HepG2 (cell line): ENCODE measurements around the gene GRB7. TPM values are rescaled to one million over a fixed set of nuclear protein-coding genes. Genes with fewer than 3 reads are reported as not detected.

ENCODE experiments used
- ATAC-seq: fragments of 200-7000 bp; cut with Tn5 transposase; 3 replicates; pipeline ENCODE4 v1.9.1; 2020; ENCODE audit warnings: mild to moderate bottlenecking, moderate library complexity
- BruUV-seq: library from RNA; stranded (reverse); fragments of 400-500 nt; replicated peaks from 2 replicates; lab custom pipeline; 2021; lab: Mats Ljungman, UMichigan
- CTCF ChIA-PET: fragments of 300-600 bp; formaldehyde crosslinking; extraction: SDS; loops from one replicate; lab custom pipeline; 2021; ENCODE audit warnings: low total read pairs, inconsistent platforms, low intra/inter-chr PET ratio; lab: Yijun Ruan, JAX
- POLR2A ChIA-PET: fragments of 350-600 bp; sonication (Branson Sonifier 250); formaldehyde crosslinking; loops from one replicate; lab custom pipeline; 2020; ENCODE audit warnings: antibody characterized with exemption, inconsistent platforms; lab: Yijun Ruan, JAX
- DNase-seq: peaks from one replicate; pipeline ENCODE4 v3.0.0-alpha.2; 2015; ENCODE audit warnings: low spot score
- FAIRE-seq: peaks from 3 replicates; lab custom pipeline; 2011; peaks lifted over from hg19 to GRCh38; lab: Jason Lieb, UNC
- H2AFZ ChIP-seq: one replicate; pipeline ENCODE4 v1.6.1; 2011; ENCODE audit warnings: low read length, inconsistent platforms
- H3K27ac ChIP-seq: fragments of 300-600 bp; 3 replicates; pipeline ENCODE4 v1.8.0; 2011; ENCODE audit warnings: mixed run types, mild to moderate bottlenecking, mixed read lengths, low read length, inconsistent platforms; ENCODE audit not compliant: insufficient read depth; ENCODE audit errors: extremely low read length
- H3K27me3 ChIP-seq, 2 experiments: fragments of 200-600 bp in 1 of 2; 2 replicates in 1 of 2; 3 replicates in 1 of 2; pipeline versions ENCODE4 v1.6.0 to v1.8.0; 2011; ENCODE audit warnings: low read length in 2 of 2, mild to moderate bottlenecking in 2 of 2, moderate library complexity in 2 of 2, inconsistent platforms in 1 of 2; ENCODE audit not compliant: insufficient read depth in 2 of 2, control insufficient read depth in 1 of 2
- H3K36me3 ChIP-seq, 2 experiments: fragments of 200-600 bp in 1 of 2; replicated peaks in 1 of 2; 2 replicates in 1 of 2; 3 replicates in 1 of 2; pipeline versions ENCODE4 v1.5.1 to v1.8.0; 2011; ENCODE audit warnings: low read length in 2 of 2, inconsistent platforms in 1 of 2; ENCODE audit not compliant: insufficient read depth in 2 of 2, control insufficient read depth in 1 of 2
- H3K4me1 ChIP-seq: 2 replicates; pipeline ENCODE4 v1.5.1; 2012; ENCODE audit warnings: low read length, inconsistent platforms; ENCODE audit not compliant: insufficient read depth
- H3K4me2 ChIP-seq: 2 replicates; pipeline ENCODE4 v1.6.0; 2011; ENCODE audit warnings: low read depth, low read length, inconsistent platforms
- H3K4me3 ChIP-seq, 3 experiments: fragments of 200-600 bp in 1 of 3; sonication (generic), shearing (Covaris generic) in 1 of 3; replicated peaks in 1 of 3; 2 replicates each; pipeline ENCODE4 v1.5.1; 2011 to 2016; ENCODE audit warnings: low read length in 3 of 3, inconsistent platforms in 2 of 3, low read depth in 2 of 3, mild to moderate bottlenecking in 2 of 3, control low read depth in 1 of 3, mixed read lengths in 1 of 3; ENCODE audit not compliant: insufficient read depth in 1 of 3
- H3K79me2 ChIP-seq: one replicate; pipeline ENCODE4 v1.6.1; 2011; ENCODE audit warnings: low read length, inconsistent platforms; ENCODE audit not compliant: insufficient read depth
- H3K9ac ChIP-seq: 2 replicates; pipeline ENCODE4 v1.6.0; 2011; ENCODE audit warnings: mild to moderate bottlenecking, low read depth, low read length, inconsistent platforms; ENCODE audit not compliant: insufficient read depth
- H3K9me3 ChIP-seq: 2 replicates; pipeline ENCODE4 v1.5.1; 2012; ENCODE audit warnings: mild to moderate bottlenecking, low read length
- H4K20me1 ChIP-seq: 2 replicates; pipeline ENCODE4 v1.6.0; 2011; ENCODE audit warnings: inconsistent platforms, mild to moderate bottlenecking, low read length, moderate library complexity; ENCODE audit not compliant: insufficient read depth
- ELF1 ChIP-seq: sonication (generic); formaldehyde crosslinking; IDR thresholded peaks from 2 replicates; pipeline ENCODE4 v1.4.0; 2020; ENCODE audit warnings: missing genetic modification reagents
- ETV6 ChIP-seq: sonication (generic); formaldehyde crosslinking; conservative IDR thresholded peaks from 2 replicates; pipeline ENCODE4 v1.4.0; 2020; ENCODE audit warnings: missing genetic modification reagents
- HMGA1 ChIP-seq: sonication (generic); formaldehyde crosslinking; conservative IDR thresholded peaks from 2 replicates; pipeline ENCODE4 v1.4.0; 2020; ENCODE audit warnings: missing genetic modification reagents
- PCBP1 ChIP-seq: fragments of 200-400 bp; formaldehyde crosslinking; IDR thresholded peaks from 2 replicates; pipeline ENCODE4 v1.6.1; 2017; ENCODE audit warnings: mild to moderate bottlenecking, low read depth, low read length, borderline replicate concordance
- RFX1 ChIP-seq: fragments of 450-650 bp; IDR thresholded peaks from 2 replicates; pipeline ENCODE4 v1.6.1; 2017
- RFX5 ChIP-seq: IDR thresholded peaks from 2 replicates; pipeline ENCODE4 v1.6.1; 2011; ENCODE audit warnings: low read depth, low read length, improper control_type of control experiment
- SP5 ChIP-seq: IDR thresholded peaks from 2 replicates; pipeline ENCODE4 v1.6.1; 2016; ENCODE audit warnings: low read depth, borderline replicate concordance
- SRSF9 ChIP-seq: fragments of 200-400 bp; formaldehyde crosslinking; IDR thresholded peaks from 2 replicates; pipeline ENCODE4 v1.6.1; 2018; ENCODE audit warnings: borderline replicate concordance, mild to moderate bottlenecking, low read depth, low read length; ENCODE audit not compliant: insufficient read depth, poor library complexity, severe bottlenecking
- ZBTB38 ChIP-seq: sonication (generic); formaldehyde crosslinking; IDR thresholded peaks from 2 replicates; pipeline ENCODE4 v1.5.1; 2020; ENCODE audit warnings: mild to moderate bottlenecking, missing genetic modification reagents
- ZNF335 ChIP-seq: sonication (generic); formaldehyde crosslinking; IDR thresholded peaks from 2 replicates; pipeline ENCODE4 v1.4.0; 2020; ENCODE audit warnings: missing genetic modification reagents
- ZNF431 ChIP-seq: sonication (generic); formaldehyde crosslinking; IDR thresholded peaks from 2 replicates; pipeline ENCODE4 v1.9.0; 2022; ENCODE audit warnings: missing genetic modification reagents, low read depth, mild to moderate bottlenecking, borderline replicate concordance
- ZNF674 ChIP-seq: sonication (generic); formaldehyde crosslinking; IDR thresholded peaks from 2 replicates; pipeline ENCODE4 v1.5.0; 2020; ENCODE audit warnings: low read depth, mild to moderate bottlenecking, missing genetic modification reagents
- ZNF83 ChIP-seq: sonication (generic); formaldehyde crosslinking; IDR thresholded peaks from 2 replicates; pipeline ENCODE4 v1.4.0; 2020; ENCODE audit warnings: missing genetic modification reagents, mild to moderate bottlenecking, borderline replicate concordance
- ZNF883 ChIP-seq: sonication (generic); formaldehyde crosslinking; IDR thresholded peaks from 2 replicates; pipeline ENCODE4 v1.5.1; 2020; ENCODE audit warnings: mild to moderate bottlenecking, missing genetic modification reagents; ENCODE audit errors: not compliant biosample characterization
- WGBS: methylation state at CpG from one replicate; pipeline ENCODE4 v1.1.6; 2017; ENCODE audit warnings: low lambda C conversion rate; 5-methylcytosine and 5-hydroxymethylcytosine counted together
- in situ Hi-C: cut with HindIII; loops from 2 replicates; pipeline ENCODE4 v1.10.0; 2017; ENCODE audit warnings: low pct_unique_long_range_greater_than_20kb; ENCODE audit not compliant: extremely low pct_ligation_motif_present
- intact Hi-C: fragments of 100-400 bp; cut with micrococcal nuclease; formaldehyde crosslinking; loops from one replicate; pipeline ENCODE4 v1.10.0; 2022; ENCODE audit not compliant: unreplicated experiment
- polyA plus RNA-seq, 8 experiments: library from polyadenylated mRNA; depleted of rRNA in 3 of 8; stranded (reverse) in 7 of 8; unstranded in 1 of 8; fragments of >200 nt; fragmentation: Illumina TruSeq in 4 of 8; extraction: Trizol in 4 of 8; gene quantifications; 2 replicates each; pipeline versions ENCODE4 v1.2.1 to v1.2.3, GENCODE V29; 2011 to 2016; ENCODE audit warnings: low read depth in 4 of 8, missing spikeins in 1 of 8, mixed read lengths in 1 of 8; ENCODE audit not compliant: insufficient read depth in 1 of 8
- total RNA-seq, 5 experiments: library from RNA; depleted of rRNA; stranded (reverse); fragments of >200 nt; fragmentation: Illumina TruSeq; extraction: Trizol; gene quantifications; 2 replicates each; pipeline ENCODE4 v1.2.3, GENCODE V29; 2016; ENCODE audit warnings: low read depth in 1 of 5
- TF ChIP-seq, protein P1 (sequence below): sonication (generic); formaldehyde crosslinking; IDR thresholded peaks from 2 replicates; pipeline ENCODE4 v1.5.1; 2020; ENCODE audit warnings: mild to moderate bottlenecking, missing genetic modification reagents, borderline replicate concordance
- TF ChIP-seq, protein P2 (sequence below): sonication (generic); formaldehyde crosslinking; conservative IDR thresholded peaks from 2 replicates; pipeline ENCODE4 v1.8.1; 2023; ENCODE audit warnings: missing genetic modification reagents

GRB7 gene
- total and polyA plus RNA-seq, 2 of the 13 experiments (the other 11 are each of a cell fraction or from before 2014, with no cell fraction given), result 60.2 to 77.7 TPM

DNA sequence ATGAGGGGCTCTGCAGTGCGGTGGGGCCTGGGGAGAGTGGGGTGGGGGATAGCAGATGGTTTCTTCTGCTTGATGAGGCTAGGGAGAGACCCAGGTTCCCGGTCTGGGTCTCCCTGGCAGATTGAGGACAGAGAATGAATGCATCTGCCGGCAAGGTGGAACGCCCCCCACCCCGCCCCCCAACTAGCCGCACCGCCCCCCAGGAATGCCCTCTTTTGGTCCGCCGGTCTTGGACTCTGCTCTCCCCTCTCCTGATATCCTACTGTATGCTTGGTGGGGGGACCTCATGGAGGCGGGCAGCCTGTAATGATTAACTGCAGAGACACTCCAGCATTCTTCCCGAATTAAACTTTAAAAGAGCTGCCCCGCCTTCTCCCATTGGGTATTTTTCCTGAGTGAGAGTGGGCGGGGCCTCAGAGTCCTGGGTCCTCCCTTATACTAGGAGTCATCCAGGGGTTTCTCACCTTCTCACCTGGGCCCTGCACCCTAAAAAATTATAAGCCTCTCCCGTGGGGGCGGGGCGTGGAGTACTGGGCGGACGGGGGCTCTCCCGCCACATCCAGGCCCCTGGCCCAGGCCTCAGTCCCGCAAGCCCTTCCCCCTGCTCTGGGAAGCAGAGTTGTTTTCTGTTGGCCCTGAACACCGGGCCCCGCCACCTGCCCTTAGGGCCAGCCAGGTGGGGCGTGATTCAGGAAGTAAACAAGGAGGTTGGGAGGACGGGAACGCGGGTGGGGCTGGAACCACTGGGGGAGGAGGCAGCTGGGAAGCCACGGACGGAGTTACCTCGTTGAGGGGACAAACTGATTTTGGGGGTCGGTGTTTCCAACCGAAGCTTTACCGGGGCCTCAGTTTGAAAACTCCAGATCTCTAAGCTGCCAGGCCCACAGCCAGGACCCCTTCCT lies 1.5 kb downstream of the GRB7 start:
- peak overlapping the region; percentile 95 for H3K9ac ChIP-seq
- H3K27me3 ChIP-seq, result no peaks in the 10 kb centered on the region; a peak in 1 of 5 replicates
- DNase-seq (peak; percentile 100), FAIRE-seq (peak; percentile 92), ATAC-seq (peak; percentile 69)
- peaks cover 21 to 25% of the 10 kb centered on the region in 2 experiments for H3K36me3 ChIP-seq
- TSS peak; percentile 57 for BruUV-seq
- no peak overlapping the region for H2AFZ ChIP-seq
- H3K9me3 ChIP-seq, result no peaks in the 10 kb centered on the region
- ChIA-PET CTCF (interaction anchor here (1.6 to 2.4 kb wide), 2 partner anchors 9 to 15 kb away, joined by 4 to 11 read pairs; partner anchors contain the start of gene MIEN1), POLR2A (interaction anchor here (0.6 to 3.0 kb wide), 30 partner anchors 9 to 868 kb away, joined by 3 to 79 read pairs (median 4); partner anchors contain the start of genes CDK12, ERBB2, LRRC3C and MED1)
- H3K79me2 ChIP-seq, result peaks cover 38% of the 10 kb centered on the region
- in situ Hi-C loops (no loop called here), intact Hi-C loops (loop anchor here (10.0 kb wide), 1 partner anchor 274 kb away; the partner anchor contains the start of gene CDK12)
- H4K20me1 ChIP-seq, result peaks cover 7% of the 10 kb centered on the region; the same call in 1 of the 2 replicates
- H3K27ac ChIP-seq, result peak overlapping the region; percentile 97
- 2% methylated on average over 27 of the region's 32 CpGs for WGBS
- H3K4me3 ChIP-seq, result peak overlapping the region; percentile 89 to 96 (median 95)
- H3K4me2 ChIP-seq, result peak overlapping the region; percentile 94
- peaks cover 44% of the 10 kb centered on the region for H3K4me1 ChIP-seq
- peak; percentile 68 for TF ChIP-seq ZBTB38 (CRISPR knock-in tag)
- TF ChIP-seq HMGA1 (CRISPR knock-in tag), result no peak
- peak; percentile 89 for TF ChIP-seq ELF1 (CRISPR knock-in tag)
- TF ChIP-seq ZNF431 (CRISPR knock-in tag), result peak; percentile 28; the same call in 1 of the 2 replicates
- peak; percentile 84 for TF ChIP-seq ZNF883
- TF ChIP-seq, protein P1, sequence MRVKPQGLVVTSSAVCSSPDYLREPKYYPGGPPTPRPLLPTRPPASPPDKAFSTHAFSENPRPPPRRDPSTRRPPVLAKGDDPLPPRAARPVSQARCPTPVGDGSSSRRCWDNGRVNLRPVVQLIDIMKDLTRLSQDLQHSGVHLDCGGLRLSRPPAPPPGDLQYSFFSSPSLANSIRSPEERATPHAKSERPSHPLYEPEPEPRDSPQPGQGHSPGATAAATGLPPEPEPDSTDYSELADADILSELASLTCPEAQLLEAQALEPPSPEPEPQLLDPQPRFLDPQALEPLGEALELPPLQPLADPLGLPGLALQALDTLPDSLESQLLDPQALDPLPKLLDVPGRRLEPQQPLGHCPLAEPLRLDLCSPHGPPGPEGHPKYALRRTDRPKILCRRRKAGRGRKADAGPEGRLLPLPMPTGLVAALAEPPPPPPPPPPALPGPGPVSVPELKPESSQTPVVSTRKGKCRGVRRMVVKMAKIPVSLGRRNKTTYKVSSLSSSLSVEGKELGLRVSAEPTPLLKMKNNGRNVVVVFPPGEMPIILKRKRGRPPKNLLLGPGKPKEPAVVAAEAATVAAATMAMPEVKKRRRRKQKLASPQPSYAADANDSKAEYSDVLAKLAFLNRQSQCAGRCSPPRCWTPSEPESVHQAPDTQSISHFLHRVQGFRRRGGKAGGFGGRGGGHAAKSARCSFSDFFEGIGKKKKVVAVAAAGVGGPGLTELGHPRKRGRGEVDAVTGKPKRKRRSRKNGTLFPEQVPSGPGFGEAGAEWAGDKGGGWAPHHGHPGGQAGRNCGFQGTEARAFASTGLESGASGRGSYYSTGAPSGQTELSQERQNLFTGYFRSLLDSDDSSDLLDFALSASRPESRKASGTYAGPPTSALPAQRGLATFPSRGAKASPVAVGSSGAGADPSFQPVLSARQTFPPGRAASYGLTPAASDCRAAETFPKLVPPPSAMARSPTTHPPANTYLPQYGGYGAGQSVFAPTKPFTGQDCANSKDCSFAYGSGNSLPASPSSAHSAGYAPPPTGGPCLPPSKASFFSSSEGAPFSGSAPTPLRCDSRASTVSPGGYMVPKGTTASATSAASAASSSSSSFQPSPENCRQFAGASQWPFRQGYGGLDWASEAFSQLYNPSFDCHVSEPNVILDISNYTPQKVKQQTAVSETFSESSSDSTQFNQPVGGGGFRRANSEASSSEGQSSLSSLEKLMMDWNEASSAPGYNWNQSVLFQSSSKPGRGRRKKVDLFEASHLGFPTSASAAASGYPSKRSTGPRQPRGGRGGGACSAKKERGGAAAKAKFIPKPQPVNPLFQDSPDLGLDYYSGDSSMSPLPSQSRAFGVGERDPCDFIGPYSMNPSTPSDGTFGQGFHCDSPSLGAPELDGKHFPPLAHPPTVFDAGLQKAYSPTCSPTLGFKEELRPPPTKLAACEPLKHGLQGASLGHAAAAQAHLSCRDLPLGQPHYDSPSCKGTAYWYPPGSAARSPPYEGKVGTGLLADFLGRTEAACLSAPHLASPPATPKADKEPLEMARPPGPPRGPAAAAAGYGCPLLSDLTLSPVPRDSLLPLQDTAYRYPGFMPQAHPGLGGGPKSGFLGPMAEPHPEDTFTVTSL, result peak; percentile 64; the same call in 1 of the 2 replicates
- TF ChIP-seq ZNF83 (CRISPR knock-in tag), result no peak
- TF ChIP-seq PCBP1, result peak; percentile 90; the same call in 1 of the 2 replicates
- TF ChIP-seq SRSF9, result no peak
- peak; percentile 89 for TF ChIP-seq SP5 (CRISPR knock-in tag)
- TF ChIP-seq RFX1, result no peak
- no peak; the same call in 1 of the 2 replicates for TF ChIP-seq ETV6 (CRISPR knock-in tag)
- TF ChIP-seq ZNF674 (CRISPR knock-in tag), result no peak
- TF ChIP-seq ZNF335 (CRISPR knock-in tag), result no peak; the same call in none of the 2 replicates
- TF ChIP-seq RFX5, result no peak
- TF ChIP-seq, protein P2, sequence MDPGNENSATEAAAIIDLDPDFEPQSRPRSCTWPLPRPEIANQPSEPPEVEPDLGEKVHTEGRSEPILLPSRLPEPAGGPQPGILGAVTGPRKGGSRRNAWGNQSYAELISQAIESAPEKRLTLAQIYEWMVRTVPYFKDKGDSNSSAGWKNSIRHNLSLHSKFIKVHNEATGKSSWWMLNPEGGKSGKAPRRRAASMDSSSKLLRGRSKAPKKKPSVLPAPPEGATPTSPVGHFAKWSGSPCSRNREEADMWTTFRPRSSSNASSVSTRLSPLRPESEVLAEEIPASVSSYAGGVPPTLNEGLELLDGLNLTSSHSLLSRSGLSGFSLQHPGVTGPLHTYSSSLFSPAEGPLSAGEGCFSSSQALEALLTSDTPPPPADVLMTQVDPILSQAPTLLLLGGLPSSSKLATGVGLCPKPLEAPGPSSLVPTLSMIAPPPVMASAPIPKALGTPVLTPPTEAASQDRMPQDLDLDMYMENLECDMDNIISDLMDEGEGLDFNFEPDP (CRISPR knock-in tag), result no peak
